GM12878 (cell line): ENCODE data around the gene CAMK2B. TPM values are rescaled to one million over a fixed set of nuclear protein-coding genes. Genes with fewer than 3 reads are reported as not detected.

ENCODE experiments used
- ATAC-seq: fragments of 200-7000 bp; cut with Tn5 transposase; 3 replicates; pipeline ENCODE4 v1.9.1; 2020; ENCODE audit warnings: mild to moderate bottlenecking, moderate library complexity
- BruUV-seq: library from RNA; stranded (reverse); fragments of 400-500 nt; replicated peaks from 2 replicates; lab custom pipeline; 2021; lab: Mats Ljungman, UMichigan
- CTCF ChIA-PET: fragments of 300-600 bp; sonication (Branson Sonifier 250); formaldehyde crosslinking; extraction: SDS; loops from one replicate; lab custom pipeline; 2021; ENCODE audit warnings: inconsistent platforms; lab: Yijun Ruan, JAX
- POLR2A ChIA-PET: fragments of 350-600 bp; formaldehyde crosslinking; extraction: SDS; loops from one replicate; lab custom pipeline; 2021; ENCODE audit warnings: inconsistent platforms; lab: Charles Lee
- RAD21 ChIA-PET: fragments of 300-600 bp; sonication (Branson Sonifier 250); formaldehyde crosslinking; loops from one replicate; lab custom pipeline; 2023; ENCODE audit warnings: antibody characterized with exemption; ENCODE audit not compliant: unreplicated experiment; lab: Charles Lee
- SMC1A ChIA-PET: fragments of 300-600 bp; sonication (Branson Sonifier 250); formaldehyde crosslinking; loops from one replicate; lab custom pipeline; 2023; ENCODE audit not compliant: unreplicated experiment, uncharacterized antibody; lab: Charles Lee
- DNase-seq: peaks from one replicate; pipeline ENCODE4 v3.0.0-alpha.2; 2011; ENCODE audit warnings: low read depth, low spot score
- FAIRE-seq: peaks from 3 replicates; lab custom pipeline; 2011; peaks lifted over from hg19 to GRCh38; lab: Jason Lieb, UNC
- H2AFZ ChIP-seq: 2 replicates; pipeline ENCODE4 v1.6.0; 2011; ENCODE audit warnings: low read depth, low read length, control low read depth; ENCODE audit not compliant: control insufficient read depth
- H3K27ac ChIP-seq: 2 replicates; pipeline ENCODE4 v1.5.1; 2011; ENCODE audit warnings: control low read depth; ENCODE audit not compliant: control insufficient read depth, insufficient read depth
- H3K27me3 ChIP-seq, 2 experiments: replicated peaks in 1 of 2; 2 replicates each; pipeline versions ENCODE4 v1.6.0 to v1.6.1; 2011; ENCODE audit warnings: low read length in 1 of 2; ENCODE audit not compliant: control insufficient read depth in 2 of 2, insufficient read depth in 2 of 2
- H3K36me3 ChIP-seq, 2 experiments: 2 replicates each; pipeline ENCODE4 v1.5.1; 2011; ENCODE audit warnings: low read length in 1 of 2; ENCODE audit not compliant: control insufficient read depth in 2 of 2, insufficient read depth in 2 of 2
- H3K4me1 ChIP-seq: 2 replicates; pipeline ENCODE4 v1.6.1; 2011; ENCODE audit warnings: mild to moderate bottlenecking, low read length, moderate library complexity, mixed read lengths; ENCODE audit not compliant: control insufficient read depth, insufficient read depth
- H3K4me2 ChIP-seq: 2 replicates; pipeline ENCODE4 v1.6.0; 2011; ENCODE audit warnings: control low read depth; ENCODE audit not compliant: control insufficient read depth, insufficient read depth
- H3K4me3 ChIP-seq: fragments of 200-600 bp; sonication (generic); 2 replicates; pipeline ENCODE4 v1.5.1; 2016
- H3K79me2 ChIP-seq: 2 replicates; pipeline ENCODE4 v1.6.0; 2011; ENCODE audit warnings: low read length; ENCODE audit not compliant: control insufficient read depth, insufficient read depth
- H3K9ac ChIP-seq: 2 replicates; pipeline ENCODE4 v1.8.0; 2011; ENCODE audit warnings: low read length, control low read depth, mixed read lengths; ENCODE audit not compliant: control insufficient read depth, insufficient read depth
- H3K9me3 ChIP-seq: replicated peaks from 3 replicates; pipeline ENCODE4 v1.5.1; 2011; ENCODE audit warnings: mild to moderate bottlenecking, low read length; ENCODE audit not compliant: control insufficient read depth, insufficient read depth
- H4K20me1 ChIP-seq: 2 replicates; pipeline ENCODE4 v1.6.0; 2011; ENCODE audit not compliant: control insufficient read depth, insufficient read depth
- BMI1 ChIP-seq: fragments of 450-650 bp; IDR thresholded peaks from 2 replicates; pipeline ENCODE4 v1.6.1; 2016; ENCODE audit warnings: mild to moderate bottlenecking, moderate library complexity, borderline replicate concordance
- CBX3 ChIP-seq: fragments of 200-600 bp; sonication (generic); IDR thresholded peaks from 2 replicates; pipeline ENCODE4 v1.6.1; 2016; ENCODE audit warnings: low read depth, borderline replicate concordance
- CBX5 ChIP-seq: sonication (generic); IDR thresholded peaks from 2 replicates; pipeline ENCODE4 v1.6.1; 2016; ENCODE audit warnings: low read depth, moderate library complexity, mild to moderate bottlenecking, inconsistent platforms
- FOXK2 ChIP-seq: fragments of 450-650 bp; IDR thresholded peaks from 2 replicates; pipeline ENCODE4 v1.6.1; 2017; ENCODE audit warnings: mild to moderate bottlenecking, moderate library complexity
- FOXM1 ChIP-seq: IDR thresholded peaks from 2 replicates; pipeline ENCODE4 v1.6.1; 2012; ENCODE audit warnings: low read depth, mild to moderate bottlenecking, inconsistent platforms, low read length, moderate library complexity
- IKZF1 ChIP-seq: fragments of 450-650 bp; conservative IDR thresholded peaks from 2 replicates; pipeline ENCODE4 v1.6.1; 2017; ENCODE audit warnings: antibody characterized with exemption, mild to moderate bottlenecking
- NFIC ChIP-seq: IDR thresholded peaks from 2 replicates; pipeline ENCODE4 v1.6.1; 2012; ENCODE audit warnings: low read depth, mild to moderate bottlenecking, inconsistent platforms, low read length, moderate library complexity
- NFYA ChIP-seq: IDR thresholded peaks from 2 replicates; pipeline ENCODE4 v1.6.1; 2011; ENCODE audit warnings: low read depth, mild to moderate bottlenecking, low read length, improper control_type of control experiment, borderline replicate concordance
- NFYB ChIP-seq: IDR thresholded peaks from 2 replicates; pipeline ENCODE4 v1.6.1; 2011; ENCODE audit warnings: low read depth, mild to moderate bottlenecking, low read length, improper control_type of control experiment, moderate library complexity; ENCODE audit not compliant: insufficient read depth
- NR2C2 ChIP-seq: IDR thresholded peaks from 2 replicates; pipeline ENCODE4 v1.6.1; 2011; ENCODE audit warnings: borderline replicate concordance, low read depth; ENCODE audit not compliant: control insufficient read depth, insufficient read length
- POLR2AphosphoS2 ChIP-seq: IDR thresholded peaks from 2 replicates; pipeline ENCODE4 v1.6.1; 2011; ENCODE audit warnings: low read depth, mild to moderate bottlenecking, low read length, improper control_type of control experiment, moderate library complexity
- RAD21 ChIP-seq: IDR thresholded peaks from 2 replicates; pipeline ENCODE4 v1.6.1; 2011; ENCODE audit warnings: mild to moderate bottlenecking, low read depth, low read length, moderate library complexity; ENCODE audit not compliant: insufficient read depth
- TCF12 ChIP-seq: IDR thresholded peaks from 2 replicates; pipeline ENCODE4 v1.6.1; 2011; ENCODE audit warnings: low read depth, mild to moderate bottlenecking, low read length
- ZNF592 ChIP-seq: fragments of 450-650 bp; IDR thresholded peaks from 2 replicates; pipeline ENCODE4 v1.6.1; 2017; ENCODE audit warnings: mild to moderate bottlenecking, moderate library complexity
- ZSCAN29 ChIP-seq: fragments of 450-650 bp; IDR thresholded peaks from 2 replicates; pipeline ENCODE4 v1.6.1; 2017; ENCODE audit warnings: mild to moderate bottlenecking, moderate library complexity
- WGBS: methylation state at CpG from one replicate; pipeline ENCODE4 v1.1.6; 2016; ENCODE audit warnings: low lambda C conversion rate; ENCODE audit not compliant: insufficient replicate concordance, insufficient coverage; ENCODE audit errors: missing lambda C conversion rate; 5-methylcytosine and 5-hydroxymethylcytosine counted together
- in situ Hi-C: fragments of 300-500 bp; cut with MboI; formaldehyde crosslinking; loops from 9 replicates; pipeline ENCODE4 v1.14.3; 2018; ENCODE audit warnings: mixed read lengths
- intact Hi-C: fragments of 100-400 bp; cut with micrococcal nuclease; formaldehyde crosslinking; loops from one replicate; pipeline ENCODE4 v1.14.2; 2022; ENCODE audit not compliant: unreplicated experiment
- polyA plus RNA-seq, 11 experiments: library from polyadenylated mRNA; depleted of rRNA in 4 of 11; unstranded in 6 of 11; stranded (reverse) in 5 of 11; fragments of >200 nt; fragmentation: Nextera tagmentation in 4 of 11; fragmentation: Illumina TruSeq in 1 of 11; extraction: Ambion mirVana in 4 of 11; extraction: Trizol in 1 of 11; gene quantifications; 1 replicate in 1 of 11; 2 replicates in 10 of 11; pipeline versions ENCODE4 v1.2.1 to v1.2.3, GENCODE V29; 2011 to 2016; ENCODE audit warnings: inconsistent platforms in 2 of 11, missing spikeins in 2 of 11, low read depth in 1 of 11
- total RNA-seq, 4 experiments: library from RNA; depleted of rRNA in 3 of 4; stranded (reverse); fragments of >200 nt in 3 of 4; fragmentation: Illumina TruSeq in 1 of 4; extraction: Trizol in 1 of 4; gene quantifications; 2 replicates each; pipeline versions ENCODE4 v1.2.1 to v1.2.3, GENCODE V29; 2013 to 2021
- TF ChIP-seq, protein P1 (sequence below): fragments of 450-650 bp; IDR thresholded peaks from 2 replicates; pipeline ENCODE4 v1.6.1; 2016; ENCODE audit warnings: mild to moderate bottlenecking
- TF ChIP-seq, protein P2 (sequence below), 3 experiments: IDR thresholded peaks in 2 of 3; conservative IDR thresholded peaks in 1 of 3; 2 replicates each; pipeline ENCODE4 v1.5.1; 2011; ENCODE audit warnings: low read depth in 3 of 3, low read length in 3 of 3, mild to moderate bottlenecking in 3 of 3, control low read depth in 2 of 3, moderate library complexity in 2 of 3, inconsistent platforms in 1 of 3, mixed read lengths in 1 of 3; ENCODE audit not compliant: control insufficient read depth in 2 of 3, insufficient read depth in 1 of 3; ENCODE audit errors: extremely low read depth in 1 of 3

CAMK2B gene
- total and polyA plus RNA-seq, 10 of the 15 experiments (the other 5 are each of a cell fraction or from before 2014, with no cell fraction given), result 0.06 to 0.23 (median 0.11) TPM; not detected in 5

GRCh38 chr7:44240983-44241510, 84.3 kb downstream of the CAMK2B start:
- ChIA-PET CTCF (interaction anchor here (0.5 to 6.0 kb wide), 54 partner anchors 10 to 340 kb away, joined by 3 to 41 read pairs (median 3); partner anchors contain the start of gene NUDCD3), SMC1A (interaction anchor here (0.7 to 2.7 kb wide), 16 partner anchors 17 to 324 kb away, joined by 3 to 12 read pairs (median 3); partner anchors contain the start of gene NUDCD3), POLR2A (no interaction called here), RAD21 (interaction anchor here (0.6 to 2.7 kb wide), 21 partner anchors 17 to 324 kb away, joined by 3 to 30 read pairs (median 4); partner anchors contain the start of gene NUDCD3)
- Histone ChIP-seq H3K4me2 (0 out of 2 replicates have a peak overlapping the region, but pooled peaks have one; percentile 19), H3K79me2 (no peaks in the 10 kb centered on the region), H3K9me3 (no peaks in the 10 kb centered on the region), H3K36me3 (no peaks in the 10 kb centered on the region), H3K27me3 (no peaks in the 10 kb centered on the region; a peak in 1 of 4 replicates), H3K9ac (no peak overlapping the region), H3K4me1 (no peaks in the 10 kb centered on the region), H3K4me3 (no peak overlapping the region), H4K20me1 (no peaks in the 10 kb centered on the region), H2AFZ (peak overlapping the region; percentile 75), H3K27ac (no peak overlapping the region)
- peak; percentile 74 for FAIRE-seq
- intact Hi-C loops, result loop anchor here (1.0 to 5.0 kb wide), 4 partner anchors 66 to 324 kb away; no protein-coding TSS in a partner anchor
- no TSS peak for BruUV-seq
- DNase-seq, result peak; percentile 27
- 6% methylated on average over 10 of the region's 10 CpGs for WGBS
- peak; percentile 95 for ATAC-seq
- in situ Hi-C loops, result no loop called here
- TF ChIP-seq POLR2AphosphoS2 (no peak), NFYA (no peak), FOXK2 (no peak), CBX5 (no peak), NR2C2 (no peak), IKZF1 (0 out of 2 replicates have a peak, but pooled peaks have one; percentile 21), ZSCAN29 (no peak), NFYB (no peak), RAD21 (peak; percentile 82), TCF12 (no peak), CBX3 (no peak), FOXM1 (no peak), NFIC (no peak), BMI1 (no peak), ZNF592 (no peak)
- TF ChIP-seq, protein P1, sequence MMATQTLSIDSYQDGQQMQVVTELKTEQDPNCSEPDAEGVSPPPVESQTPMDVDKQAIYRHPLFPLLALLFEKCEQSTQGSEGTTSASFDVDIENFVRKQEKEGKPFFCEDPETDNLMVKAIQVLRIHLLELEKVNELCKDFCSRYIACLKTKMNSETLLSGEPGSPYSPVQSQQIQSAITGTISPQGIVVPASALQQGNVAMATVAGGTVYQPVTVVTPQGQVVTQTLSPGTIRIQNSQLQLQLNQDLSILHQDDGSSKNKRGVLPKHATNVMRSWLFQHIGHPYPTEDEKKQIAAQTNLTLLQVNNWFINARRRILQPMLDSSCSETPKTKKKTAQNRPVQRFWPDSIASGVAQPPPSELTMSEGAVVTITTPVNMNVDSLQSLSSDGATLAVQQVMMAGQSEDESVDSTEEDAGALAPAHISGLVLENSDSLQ, result peak; percentile 38; the same call in 1 of the 2 replicates
- TF ChIP-seq, protein P2, sequence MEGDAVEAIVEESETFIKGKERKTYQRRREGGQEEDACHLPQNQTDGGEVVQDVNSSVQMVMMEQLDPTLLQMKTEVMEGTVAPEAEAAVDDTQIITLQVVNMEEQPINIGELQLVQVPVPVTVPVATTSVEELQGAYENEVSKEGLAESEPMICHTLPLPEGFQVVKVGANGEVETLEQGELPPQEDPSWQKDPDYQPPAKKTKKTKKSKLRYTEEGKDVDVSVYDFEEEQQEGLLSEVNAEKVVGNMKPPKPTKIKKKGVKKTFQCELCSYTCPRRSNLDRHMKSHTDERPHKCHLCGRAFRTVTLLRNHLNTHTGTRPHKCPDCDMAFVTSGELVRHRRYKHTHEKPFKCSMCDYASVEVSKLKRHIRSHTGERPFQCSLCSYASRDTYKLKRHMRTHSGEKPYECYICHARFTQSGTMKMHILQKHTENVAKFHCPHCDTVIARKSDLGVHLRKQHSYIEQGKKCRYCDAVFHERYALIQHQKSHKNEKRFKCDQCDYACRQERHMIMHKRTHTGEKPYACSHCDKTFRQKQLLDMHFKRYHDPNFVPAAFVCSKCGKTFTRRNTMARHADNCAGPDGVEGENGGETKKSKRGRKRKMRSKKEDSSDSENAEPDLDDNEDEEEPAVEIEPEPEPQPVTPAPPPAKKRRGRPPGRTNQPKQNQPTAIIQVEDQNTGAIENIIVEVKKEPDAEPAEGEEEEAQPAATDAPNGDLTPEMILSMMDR (IDR thresholded peaks at IDR 0.05 in 2 of 3, conservative IDR thresholded peaks at IDR 0.05 in 1 of 3; ENCODE audit: control insufficient read depth in 2 of 3, extremely low read depth in 1 of 3, insufficient read depth in 1 of 3, low read depth in 3 of 3, low read length in 3 of 3), result peak; percentile 71 to 93 (median 82)
